OCI-LY3 (cell line): ENCODE measurements around the gene GIMAP2.
"Not testable (repeated sequence)": the region's sequence is repeated elsewhere in the genome, so short reads cannot be mapped to it uniquely, and the experiment has no call there.

ENCODE experiments used
- H2AFZ ChIP-seq: fragments of 200-600, 300-600 bp; shearing (Covaris generic); 2 replicates; pipeline ENCODE4 v1.6.0; 2014; ENCODE audit warnings: antibody characterized with exemption, low read depth, low read length
- H3K27ac ChIP-seq: fragments of 200-600, 300-600 bp; sonication (generic); 2 replicates; pipeline ENCODE4 v1.5.1; 2014; ENCODE audit warnings: mild to moderate bottlenecking, low read length, moderate library complexity, mixed read lengths
- H3K27me3 ChIP-seq: fragments of 200-600, 300-600 bp; sonication (generic); 2 replicates; pipeline ENCODE4 v1.6.1; 2014; ENCODE audit warnings: low read depth, low read length, mixed read lengths
- H3K36me3 ChIP-seq: fragments of 200-600, 300-600 bp; sonication (generic); replicated peaks from 2 replicates; pipeline ENCODE3; 2014; ENCODE audit warnings: low read depth, low read length, mixed read lengths
- H3K4me1 ChIP-seq: fragments of 300-600, 200-600 bp; sonication (generic); 2 replicates; pipeline ENCODE4 v1.6.1; 2014; ENCODE audit warnings: low read length, mixed read lengths
- H3K4me2 ChIP-seq: fragments of 200-600, 300-600 bp; sonication (generic); 2 replicates; pipeline ENCODE4 v1.6.1; 2014; ENCODE audit warnings: low read length, mixed read lengths
- H3K4me3 ChIP-seq: fragments of 300-600, 200-600 bp; sonication (generic); 2 replicates; pipeline ENCODE4 v1.5.1; 2014; ENCODE audit warnings: antibody characterized with exemption, mild to moderate bottlenecking, low read length, moderate library complexity
- H3K79me2 ChIP-seq: fragments of 300-600, 200-600 bp; shearing (Covaris generic); 2 replicates; pipeline ENCODE4 v1.6.1; 2014; ENCODE audit warnings: mild to moderate bottlenecking, low read length, mixed read lengths
- H3K9ac ChIP-seq: fragments of 300-600, 200-600 bp; shearing (Covaris generic); 2 replicates; pipeline ENCODE4 v1.6.0; 2014; ENCODE audit warnings: mild to moderate bottlenecking, low read length, moderate library complexity
- H3K9me3 ChIP-seq: fragments of 200-600, 300-600 bp; shearing (Covaris generic); 2 replicates; pipeline ENCODE4 v1.6.1; 2014; ENCODE audit warnings: low read length, mixed read lengths; ENCODE audit not compliant: insufficient read depth
- H4K20me1 ChIP-seq: fragments of 200-600, 300-600 bp; sonication (generic); 2 replicates; pipeline ENCODE4 v1.6.1; 2016; ENCODE audit warnings: low read length, mixed read lengths; ENCODE audit not compliant: insufficient read depth
- EZH2phosphoT487 ChIP-seq: fragments of 200-600 bp; shearing (Covaris generic); IDR thresholded peaks from 2 replicates; pipeline ENCODE4 v1.6.1; 2018; ENCODE audit warnings: antibody characterized with exemption, mixed run types, low read depth
- TF ChIP-seq, protein P1 (sequence below): fragments of 200-600, 300-600 bp; sonication (generic); IDR thresholded peaks from 2 replicates; pipeline ENCODE4 v1.5.1; 2014; ENCODE audit warnings: antibody characterized with exemption, low read length, low read depth

The GIMAP2 gene

GRCh38 chr7:150657526-150657925 is 28.0 kb upstream of the GIMAP2 start:
- Histone ChIP-seq H2AFZ (no peak overlapping the region), H3K36me3 (no peaks in the 10 kb centered on the region), H3K27me3 (peaks cover 4% of the 10 kb centered on the region; the same call in 1 of the 2 replicates), H3K9me3 (no peaks in the 10 kb centered on the region), H3K79me2 (no peaks in the 10 kb centered on the region), H3K27ac (no peak overlapping the region), H3K4me2 (no peak overlapping the region), H3K9ac (no peak overlapping the region), H3K4me1 (no peaks in the 10 kb centered on the region), H3K4me3 (no peak overlapping the region), H4K20me1 (no peaks in the 10 kb centered on the region)
- TF ChIP-seq, protein P1, sequence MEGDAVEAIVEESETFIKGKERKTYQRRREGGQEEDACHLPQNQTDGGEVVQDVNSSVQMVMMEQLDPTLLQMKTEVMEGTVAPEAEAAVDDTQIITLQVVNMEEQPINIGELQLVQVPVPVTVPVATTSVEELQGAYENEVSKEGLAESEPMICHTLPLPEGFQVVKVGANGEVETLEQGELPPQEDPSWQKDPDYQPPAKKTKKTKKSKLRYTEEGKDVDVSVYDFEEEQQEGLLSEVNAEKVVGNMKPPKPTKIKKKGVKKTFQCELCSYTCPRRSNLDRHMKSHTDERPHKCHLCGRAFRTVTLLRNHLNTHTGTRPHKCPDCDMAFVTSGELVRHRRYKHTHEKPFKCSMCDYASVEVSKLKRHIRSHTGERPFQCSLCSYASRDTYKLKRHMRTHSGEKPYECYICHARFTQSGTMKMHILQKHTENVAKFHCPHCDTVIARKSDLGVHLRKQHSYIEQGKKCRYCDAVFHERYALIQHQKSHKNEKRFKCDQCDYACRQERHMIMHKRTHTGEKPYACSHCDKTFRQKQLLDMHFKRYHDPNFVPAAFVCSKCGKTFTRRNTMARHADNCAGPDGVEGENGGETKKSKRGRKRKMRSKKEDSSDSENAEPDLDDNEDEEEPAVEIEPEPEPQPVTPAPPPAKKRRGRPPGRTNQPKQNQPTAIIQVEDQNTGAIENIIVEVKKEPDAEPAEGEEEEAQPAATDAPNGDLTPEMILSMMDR = no peak
- no peak for TF ChIP-seq EZH2phosphoT487

- no peak overlapping the region for H3K9ac ChIP-seq
- no peaks in the 10 kb centered on the region for H3K9me3 ChIP-seq
- no peak overlapping the region for H2AFZ ChIP-seq
- H3K36me3 ChIP-seq = no peaks in the 10 kb centered on the region
- no peak overlapping the region for H3K4me2 ChIP-seq
- no peak for TF ChIP-seq EZH2phosphoT487
- TF ChIP-seq, protein P1 = no peak
- no peak overlapping the region for H3K4me3 ChIP-seq
- no peaks in the 10 kb centered on the region for H3K79me2 ChIP-seq
- no peak overlapping the region for H3K27ac ChIP-seq
- H4K20me1 ChIP-seq = no peaks in the 10 kb centered on the region
- H3K4me1 ChIP-seq = no peaks in the 10 kb centered on the region
- no peaks in the 10 kb centered on the region for H3K27me3 ChIP-seq
These were observed 24.4 kb upstream of the GIMAP2 start for GRCh38 chr7:150660939-150661613.

GRCh38 chr7:150662821-150663220 is 22.7 kb upstream of the GIMAP2 start:
- not testable (repeated sequence) for H3K79me2 ChIP-seq, H3K4me3 ChIP-seq, H3K27ac ChIP-seq, H2AFZ ChIP-seq, H3K36me3 ChIP-seq, H3K9ac ChIP-seq, H4K20me1 ChIP-seq, H3K27me3 ChIP-seq, H3K4me2 ChIP-seq, H3K9me3 ChIP-seq, H3K4me1 ChIP-seq

GRCh38 chr7:150663802-150664494 is 21.6 kb upstream of the GIMAP2 start:
- Histone ChIP-seq H4K20me1 (no peaks in the 10 kb centered on the region), H3K27me3 (0 out of 2 replicates have a peak, but pooled peaks cover 1% of the 10 kb centered on the region), H3K36me3 (no peaks in the 10 kb centered on the region), H3K4me2 (no peak overlapping the region), H3K27ac (no peak overlapping the region), H3K4me3 (no peak overlapping the region), H3K4me1 (no peaks in the 10 kb centered on the region), H3K79me2 (no peaks in the 10 kb centered on the region), H2AFZ (no peak overlapping the region), H3K9ac (no peak overlapping the region), H3K9me3 (no peaks in the 10 kb centered on the region)
- TF ChIP-seq EZH2phosphoT487 = no peak
- TF ChIP-seq, protein P1 = no peak
